ENCODE data around the gene RERE. TPM values are rescaled to one million over a fixed set of nuclear protein-coding genes. Genes with fewer than 3 reads are reported as not detected.

RERE gene
- total and polyA plus RNA-seq, 2 experiments from 2014 or later: 148 to 170 TPM

DNA sequence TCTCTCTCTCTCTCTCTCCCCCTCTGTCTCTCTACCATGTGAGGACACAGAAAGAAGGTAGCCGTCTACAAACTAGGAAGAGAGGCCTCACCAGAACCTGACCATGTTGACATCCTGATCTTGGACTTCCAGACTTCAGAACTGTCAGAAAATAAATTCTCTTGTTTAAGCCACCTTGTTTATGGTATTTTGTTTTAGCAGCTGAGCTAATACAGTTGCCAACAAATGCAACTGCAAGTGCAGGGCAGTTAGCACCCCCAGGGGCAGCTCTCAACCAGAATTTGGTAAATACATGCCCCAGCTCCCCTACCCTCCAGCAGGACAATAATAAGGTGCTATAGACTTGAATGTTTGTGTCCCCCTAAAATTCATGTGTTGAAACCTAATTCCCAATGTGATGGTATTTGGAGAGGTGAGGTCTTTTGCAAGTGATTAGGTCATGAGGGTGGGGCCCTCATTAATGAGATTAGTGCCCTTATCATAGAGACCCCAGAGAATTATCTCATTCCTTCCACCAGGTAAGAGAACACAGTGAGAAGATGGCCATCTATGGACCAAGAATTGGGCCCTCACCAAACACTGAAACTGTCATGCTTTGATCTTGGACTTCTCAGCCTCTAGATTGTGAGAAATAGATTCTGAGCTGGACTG lies 506.2 kb downstream of the RERE start:
- Histone ChIP-seq H2AFZ (no peak overlapping the region), H3K79me2 (replicated peaks; ENCODE audit: insufficient read depth) (no peaks in the 10 kb centered on the region), H3K4me2 (no peak overlapping the region), H3K4me1 (ENCODE audit: insufficient read depth) (peaks cover 21% of the 10 kb centered on the region), H3K9me2 (ENCODE audit: insufficient read depth) (0 out of 2 replicates have a peak, but pooled peaks cover 3% of the 10 kb centered on the region), H3K36me3 (ENCODE audit: insufficient read depth) (no peaks in the 10 kb centered on the region), H3K27ac (ENCODE audit: low read depth) (no peak overlapping the region), H3K27me3 (ENCODE audit: insufficient read depth) (no peaks in the 10 kb centered on the region), H3K4me3 (no peak overlapping the region), H4K20me1 (replicated peaks; ENCODE audit: insufficient read depth) (no peaks in the 10 kb centered on the region), H3F3A (replicated peaks; ENCODE audit: low read depth) (0 out of 2 replicates have a peak, but pooled peaks cover 5% of the 10 kb centered on the region)
- H3K27me3 Mint-ChIP-seq (ENCODE audit: insufficient read depth, low read depth, poor library complexity): peaks cover 11% of the 10 kb centered on the region
- H3K27ac Mint-ChIP-seq: no peak overlapping the region
- no peak for TF ChIP-seq STAT1 (IDR thresholded peaks at IDR 0.05; ENCODE audit: unreplicated experiment)
- no peak for TF ChIP-seq EZH2phosphoT487 (IDR thresholded peaks at IDR 0.05; ENCODE audit: unreplicated experiment)
- no peak for TF ChIP-seq ZNF114 (CRISPR knock-in tag; IDR thresholded peaks at IDR 0.05)
- no peak for TF ChIP-seq CREB1 (CRISPR knock-in tag; IDR thresholded peaks at IDR 0.05; ENCODE audit: low read depth)
- no peak for TF ChIP-seq ZNF331 (CRISPR knock-in tag; IDR thresholded peaks at IDR 0.05; ENCODE audit: low read depth)
- TF ChIP-seq JUNB (IDR thresholded peaks at IDR 0.05; ENCODE audit: unreplicated experiment): no peak
- TF ChIP-seq, protein P1, sequence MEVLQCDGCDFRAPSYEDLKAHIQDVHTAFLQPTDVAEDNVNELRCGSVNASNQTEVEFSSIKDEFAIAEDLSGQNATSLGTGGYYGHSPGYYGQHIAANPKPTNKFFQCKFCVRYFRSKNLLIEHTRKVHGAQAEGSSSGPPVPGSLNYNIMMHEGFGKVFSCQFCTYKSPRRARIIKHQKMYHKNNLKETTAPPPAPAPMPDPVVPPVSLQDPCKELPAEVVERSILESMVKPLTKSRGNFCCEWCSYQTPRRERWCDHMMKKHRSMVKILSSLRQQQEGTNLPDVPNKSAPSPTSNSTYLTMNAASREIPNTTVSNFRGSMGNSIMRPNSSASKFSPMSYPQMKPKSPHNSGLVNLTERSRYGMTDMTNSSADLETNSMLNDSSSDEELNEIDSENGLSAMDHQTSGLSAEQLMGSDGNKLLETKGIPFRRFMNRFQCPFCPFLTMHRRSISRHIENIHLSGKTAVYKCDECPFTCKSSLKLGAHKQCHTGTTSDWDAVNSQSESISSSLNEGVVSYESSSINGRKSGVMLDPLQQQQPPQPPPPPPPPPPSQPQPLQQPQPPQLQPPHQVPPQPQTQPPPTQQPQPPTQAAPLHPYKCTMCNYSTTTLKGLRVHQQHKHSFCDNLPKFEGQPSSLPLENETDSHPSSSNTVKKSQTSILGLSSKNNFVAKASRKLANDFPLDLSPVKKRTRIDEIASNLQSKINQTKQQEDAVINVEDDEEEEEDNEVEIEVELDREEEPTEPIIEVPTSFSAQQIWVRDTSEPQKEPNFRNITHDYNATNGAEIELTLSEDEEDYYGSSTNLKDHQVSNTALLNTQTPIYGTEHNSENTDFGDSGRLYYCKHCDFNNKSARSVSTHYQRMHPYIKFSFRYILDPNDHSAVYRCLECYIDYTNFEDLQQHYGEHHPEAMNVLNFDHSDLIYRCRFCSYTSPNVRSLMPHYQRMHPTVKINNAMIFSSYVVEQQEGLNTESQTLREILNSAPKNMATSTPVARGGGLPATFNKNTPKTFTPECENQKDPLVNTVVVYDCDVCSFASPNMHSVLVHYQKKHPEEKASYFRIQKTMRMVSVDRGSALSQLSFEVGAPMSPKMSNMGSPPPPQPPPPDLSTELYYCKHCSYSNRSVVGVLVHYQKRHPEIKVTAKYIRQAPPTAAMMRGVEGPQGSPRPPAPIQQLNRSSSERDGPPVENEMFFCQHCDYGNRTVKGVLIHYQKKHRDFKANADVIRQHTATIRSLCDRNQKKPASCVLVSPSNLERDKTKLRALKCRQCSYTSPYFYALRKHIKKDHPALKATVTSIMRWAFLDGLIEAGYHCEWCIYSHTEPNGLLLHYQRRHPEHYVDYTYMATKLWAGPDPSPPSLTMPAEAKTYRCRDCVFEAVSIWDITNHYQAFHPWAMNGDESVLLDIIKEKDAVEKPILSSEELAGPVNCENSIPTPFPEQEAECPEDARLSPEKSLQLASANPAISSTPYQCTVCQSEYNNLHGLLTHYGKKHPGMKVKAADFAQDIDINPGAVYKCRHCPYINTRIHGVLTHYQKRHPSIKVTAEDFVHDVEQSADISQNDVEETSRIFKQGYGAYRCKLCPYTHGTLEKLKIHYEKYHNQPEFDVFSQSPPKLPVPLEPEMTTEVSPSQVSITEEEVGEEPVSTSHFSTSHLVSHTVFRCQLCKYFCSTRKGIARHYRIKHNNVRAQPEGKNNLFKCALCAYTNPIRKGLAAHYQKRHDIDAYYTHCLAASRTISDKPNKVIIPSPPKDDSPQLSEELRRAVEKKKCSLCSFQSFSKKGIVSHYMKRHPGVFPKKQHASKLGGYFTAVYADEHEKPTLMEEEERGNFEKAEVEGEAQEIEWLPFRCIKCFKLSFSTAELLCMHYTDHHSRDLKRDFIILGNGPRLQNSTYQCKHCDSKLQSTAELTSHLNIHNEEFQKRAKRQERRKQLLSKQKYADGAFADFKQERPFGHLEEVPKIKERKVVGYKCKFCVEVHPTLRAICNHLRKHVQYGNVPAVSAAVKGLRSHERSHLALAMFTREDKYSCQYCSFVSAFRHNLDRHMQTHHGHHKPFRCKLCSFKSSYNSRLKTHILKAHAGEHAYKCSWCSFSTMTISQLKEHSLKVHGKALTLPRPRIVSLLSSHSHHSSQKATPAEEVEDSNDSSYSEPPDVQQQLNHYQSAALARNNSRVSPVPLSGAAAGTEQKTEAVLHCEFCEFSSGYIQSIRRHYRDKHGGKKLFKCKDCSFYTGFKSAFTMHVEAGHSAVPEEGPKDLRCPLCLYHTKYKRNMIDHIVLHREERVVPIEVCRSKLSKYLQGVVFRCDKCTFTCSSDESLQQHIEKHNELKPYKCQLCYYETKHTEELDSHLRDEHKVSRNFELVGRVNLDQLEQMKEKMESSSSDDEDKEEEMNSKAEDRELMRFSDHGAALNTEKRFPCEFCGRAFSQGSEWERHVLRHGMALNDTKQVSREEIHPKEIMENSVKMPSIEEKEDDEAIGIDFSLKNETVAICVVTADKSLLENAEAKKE (CRISPR knock-in tag; IDR thresholded peaks at IDR 0.05): no peak
- no peak for TF ChIP-seq EZH2 (IDR thresholded peaks at IDR 0.05; ENCODE audit: low read depth, unreplicated experiment)
- TF ChIP-seq POLR2AphosphoS5 (IDR thresholded peaks at IDR 0.05; ENCODE audit: low read depth): no peak
- TF ChIP-seq, protein P2, sequence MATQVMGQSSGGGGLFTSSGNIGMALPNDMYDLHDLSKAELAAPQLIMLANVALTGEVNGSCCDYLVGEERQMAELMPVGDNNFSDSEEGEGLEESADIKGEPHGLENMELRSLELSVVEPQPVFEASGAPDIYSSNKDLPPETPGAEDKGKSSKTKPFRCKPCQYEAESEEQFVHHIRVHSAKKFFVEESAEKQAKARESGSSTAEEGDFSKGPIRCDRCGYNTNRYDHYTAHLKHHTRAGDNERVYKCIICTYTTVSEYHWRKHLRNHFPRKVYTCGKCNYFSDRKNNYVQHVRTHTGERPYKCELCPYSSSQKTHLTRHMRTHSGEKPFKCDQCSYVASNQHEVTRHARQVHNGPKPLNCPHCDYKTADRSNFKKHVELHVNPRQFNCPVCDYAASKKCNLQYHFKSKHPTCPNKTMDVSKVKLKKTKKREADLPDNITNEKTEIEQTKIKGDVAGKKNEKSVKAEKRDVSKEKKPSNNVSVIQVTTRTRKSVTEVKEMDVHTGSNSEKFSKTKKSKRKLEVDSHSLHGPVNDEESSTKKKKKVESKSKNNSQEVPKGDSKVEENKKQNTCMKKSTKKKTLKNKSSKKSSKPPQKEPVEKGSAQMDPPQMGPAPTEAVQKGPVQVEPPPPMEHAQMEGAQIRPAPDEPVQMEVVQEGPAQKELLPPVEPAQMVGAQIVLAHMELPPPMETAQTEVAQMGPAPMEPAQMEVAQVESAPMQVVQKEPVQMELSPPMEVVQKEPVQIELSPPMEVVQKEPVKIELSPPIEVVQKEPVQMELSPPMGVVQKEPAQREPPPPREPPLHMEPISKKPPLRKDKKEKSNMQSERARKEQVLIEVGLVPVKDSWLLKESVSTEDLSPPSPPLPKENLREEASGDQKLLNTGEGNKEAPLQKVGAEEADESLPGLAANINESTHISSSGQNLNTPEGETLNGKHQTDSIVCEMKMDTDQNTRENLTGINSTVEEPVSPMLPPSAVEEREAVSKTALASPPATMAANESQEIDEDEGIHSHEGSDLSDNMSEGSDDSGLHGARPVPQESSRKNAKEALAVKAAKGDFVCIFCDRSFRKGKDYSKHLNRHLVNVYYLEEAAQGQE (IDR thresholded peaks at IDR 0.05; ENCODE audit: unreplicated experiment): no peak
- no peak for TF ChIP-seq NANOG (IDR thresholded peaks at IDR 0.05; ENCODE audit: borderline replicate concordance)
- TF ChIP-seq, protein P3, sequence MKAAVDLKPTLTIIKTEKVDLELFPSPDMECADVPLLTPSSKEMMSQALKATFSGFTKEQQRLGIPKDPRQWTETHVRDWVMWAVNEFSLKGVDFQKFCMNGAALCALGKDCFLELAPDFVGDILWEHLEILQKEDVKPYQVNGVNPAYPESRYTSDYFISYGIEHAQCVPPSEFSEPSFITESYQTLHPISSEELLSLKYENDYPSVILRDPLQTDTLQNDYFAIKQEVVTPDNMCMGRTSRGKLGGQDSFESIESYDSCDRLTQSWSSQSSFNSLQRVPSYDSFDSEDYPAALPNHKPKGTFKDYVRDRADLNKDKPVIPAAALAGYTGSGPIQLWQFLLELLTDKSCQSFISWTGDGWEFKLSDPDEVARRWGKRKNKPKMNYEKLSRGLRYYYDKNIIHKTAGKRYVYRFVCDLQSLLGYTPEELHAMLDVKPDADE (IDR thresholded peaks at IDR 0.05): no peak
- TF ChIP-seq, protein P4, sequence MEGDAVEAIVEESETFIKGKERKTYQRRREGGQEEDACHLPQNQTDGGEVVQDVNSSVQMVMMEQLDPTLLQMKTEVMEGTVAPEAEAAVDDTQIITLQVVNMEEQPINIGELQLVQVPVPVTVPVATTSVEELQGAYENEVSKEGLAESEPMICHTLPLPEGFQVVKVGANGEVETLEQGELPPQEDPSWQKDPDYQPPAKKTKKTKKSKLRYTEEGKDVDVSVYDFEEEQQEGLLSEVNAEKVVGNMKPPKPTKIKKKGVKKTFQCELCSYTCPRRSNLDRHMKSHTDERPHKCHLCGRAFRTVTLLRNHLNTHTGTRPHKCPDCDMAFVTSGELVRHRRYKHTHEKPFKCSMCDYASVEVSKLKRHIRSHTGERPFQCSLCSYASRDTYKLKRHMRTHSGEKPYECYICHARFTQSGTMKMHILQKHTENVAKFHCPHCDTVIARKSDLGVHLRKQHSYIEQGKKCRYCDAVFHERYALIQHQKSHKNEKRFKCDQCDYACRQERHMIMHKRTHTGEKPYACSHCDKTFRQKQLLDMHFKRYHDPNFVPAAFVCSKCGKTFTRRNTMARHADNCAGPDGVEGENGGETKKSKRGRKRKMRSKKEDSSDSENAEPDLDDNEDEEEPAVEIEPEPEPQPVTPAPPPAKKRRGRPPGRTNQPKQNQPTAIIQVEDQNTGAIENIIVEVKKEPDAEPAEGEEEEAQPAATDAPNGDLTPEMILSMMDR (conservative IDR thresholded peaks at IDR 0.05; ENCODE audit: low read depth in 2 of 2): no peak
- H3K36me3 Mint-ChIP-seq (ENCODE audit: low read depth): peaks cover 7% of the 10 kb centered on the region
- H3K4me1 Mint-ChIP-seq: peaks cover 26% of the 10 kb centered on the region
- H3K4me3 Mint-ChIP-seq: no peak overlapping the region
- H3K9me3 Mint-ChIP-seq: peaks cover 7% of the 10 kb centered on the region; the same call in 2 of the 3 replicates
- ATAC-seq: no peak
- no peak for DNase-seq (ENCODE audit: low spot score)
